Neural cell (in vitro differentiated cells): ENCODE results near the gene RANBP10. TPM values are rescaled to one million over a fixed set of nuclear protein-coding genes. Genes with fewer than 3 reads are reported as not detected.

Experiments used
- H2AFZ ChIP-seq: fragments of 200-600, 300-800 bp; sonication (generic), shearing (Covaris generic); 2 replicates; pipeline ENCODE4 v1.6.0; 2014; ENCODE audit warnings: low read depth, mild to moderate bottlenecking, antibody characterized with exemption, low read length, moderate library complexity
- H3F3A ChIP-seq: fragments of 200-600 bp; shearing (Covaris generic); 2 replicates; pipeline ENCODE4 v1.6.1; 2016; ENCODE audit warnings: mild to moderate bottlenecking, moderate library complexity, mixed read lengths, antibody characterized with exemption, low read length; ENCODE audit not compliant: insufficient read depth, poor library complexity, severe bottlenecking
- H3K27ac ChIP-seq: fragments of 200-600, 300-800 bp; sonication (generic), shearing (Covaris generic); 2 replicates; pipeline ENCODE4 v1.5.1; 2014; ENCODE audit warnings: mild to moderate bottlenecking, low read length, moderate library complexity
- H3K27me3 ChIP-seq: fragments of 300-800, 200-600 bp; sonication (generic), shearing (Covaris generic); 2 replicates; pipeline ENCODE4 v1.6.0; 2014; ENCODE audit warnings: mild to moderate bottlenecking, low read depth, low read length, moderate library complexity; ENCODE audit not compliant: insufficient read depth
- H3K36me3 ChIP-seq: fragments of 300-800, 200-600 bp; sonication (generic), shearing (Covaris generic); 2 replicates; pipeline ENCODE4 v1.5.1; 2014; ENCODE audit warnings: mild to moderate bottlenecking, antibody characterized with exemption, low read length, moderate library complexity; ENCODE audit not compliant: insufficient read depth
- H3K4me2 ChIP-seq: fragments of 300-800, 200-600 bp; sonication (generic), shearing (Covaris generic); 2 replicates; pipeline ENCODE4 v1.6.0; 2014; ENCODE audit warnings: mild to moderate bottlenecking, low read length
- H3K4me3 ChIP-seq: fragments of 300-800, 200-600 bp; sonication (generic), shearing (Covaris generic); 2 replicates; pipeline ENCODE4 v1.5.1; 2014; ENCODE audit warnings: mild to moderate bottlenecking, low read length, moderate library complexity
- H3K79me2 ChIP-seq: fragments of 200-600 bp; shearing (Covaris generic); replicated peaks from 2 replicates; pipeline ENCODE4 v1.6.0; 2014; ENCODE audit warnings: mild to moderate bottlenecking, low read length, moderate library complexity; ENCODE audit not compliant: insufficient read depth
- H3K9ac ChIP-seq: fragments of 300-800, 200-600 bp; sonication (generic), shearing (Covaris generic); 2 replicates; pipeline ENCODE4 v1.6.1; 2016; ENCODE audit warnings: mild to moderate bottlenecking, low read length, mixed read lengths
- H3K9me2 ChIP-seq: fragments of 200-600 bp; shearing (Covaris generic); 2 replicates; pipeline ENCODE4 v1.6.1; 2016; ENCODE audit warnings: mild to moderate bottlenecking, low read length, mixed read lengths; ENCODE audit not compliant: insufficient read depth
- H3K9me3 ChIP-seq: fragments of 200-600, 300-800 bp; sonication (generic), shearing (Covaris generic); 2 replicates; pipeline ENCODE4 v1.6.1; 2016; ENCODE audit warnings: mild to moderate bottlenecking, mixed run types, low read length, moderate library complexity, mixed read lengths
- H4K20me1 ChIP-seq: fragments of 200-600 bp; shearing (Covaris generic); 2 replicates; pipeline ENCODE4 v1.6.1; 2016; ENCODE audit warnings: mild to moderate bottlenecking, mixed run types; ENCODE audit not compliant: insufficient read depth
- CTCF ChIP-seq: fragments of 450-650 bp; IDR thresholded peaks from 2 replicates; pipeline ENCODE4 v1.5.1; 2014; ENCODE audit warnings: antibody characterized with exemption, mild to moderate bottlenecking, moderate library complexity; ENCODE audit not compliant: poor library complexity, severe bottlenecking
- EP300 ChIP-seq: fragments of 450-650 bp; conservative IDR thresholded peaks from 2 replicates; pipeline ENCODE4 v1.6.1; 2014; ENCODE audit warnings: antibody characterized with exemption, mild to moderate bottlenecking, moderate library complexity; ENCODE audit not compliant: poor library complexity, severe bottlenecking
- EZH2 ChIP-seq: fragments of 200-600, 300-800 bp; shearing (Covaris generic), sonication (generic); IDR thresholded peaks from 2 replicates; pipeline ENCODE4 v1.6.1; 2014; ENCODE audit warnings: antibody characterized with exemption, low read length, borderline replicate concordance, mild to moderate bottlenecking; ENCODE audit not compliant: insufficient read depth, poor library complexity, severe bottlenecking
- MXI1 ChIP-seq: fragments of 450-650 bp; conservative IDR thresholded peaks from 2 replicates; pipeline ENCODE4 v1.6.1; 2014; ENCODE audit warnings: antibody characterized with exemption, mild to moderate bottlenecking; ENCODE audit not compliant: poor library complexity, severe bottlenecking
- POLR2AphosphoS5 ChIP-seq: IDR thresholded peaks from 2 replicates; pipeline ENCODE4 v1.6.1; 2012
- RAD21 ChIP-seq: fragments of 450-650 bp; conservative IDR thresholded peaks from 2 replicates; pipeline ENCODE4 v1.6.1; 2014; ENCODE audit warnings: antibody characterized with exemption, mild to moderate bottlenecking, moderate library complexity
- REST ChIP-seq: IDR thresholded peaks from 2 replicates; pipeline ENCODE4 v1.6.1; 2012; ENCODE audit warnings: borderline replicate concordance
- SMC3 ChIP-seq: fragments of 450-650 bp; conservative IDR thresholded peaks from 2 replicates; pipeline ENCODE4 v1.6.1; 2014; ENCODE audit warnings: antibody characterized with exemption, mild to moderate bottlenecking, moderate library complexity; ENCODE audit not compliant: poor library complexity
- TAF1 ChIP-seq: IDR thresholded peaks from 2 replicates; pipeline ENCODE4 v1.6.1; 2012; ENCODE audit warnings: low read depth
- polyA plus RNA-seq: library from polyadenylated mRNA; depleted of rRNA; stranded (reverse); fragments of >200 nt; gene quantifications from 2 replicates; pipeline ENCODE4 v1.2.3, GENCODE V29; 2014

RANBP10 gene
- polyA plus RNA-seq, 1 donor from 2014 or later: 10.9 TPM

- no peaks in the 10 kb centered on the region for H3F3A ChIP-seq
- peaks cover 8% of the 10 kb centered on the region for H4K20me1 ChIP-seq
- H2AFZ ChIP-seq: no peak overlapping the region
- H3K27ac ChIP-seq: no peak overlapping the region
- H3K4me2 ChIP-seq: no peak overlapping the region
- no peaks in the 10 kb centered on the region for H3K27me3 ChIP-seq
- peaks cover 12% of the 10 kb centered on the region for H3K79me2 ChIP-seq
- H3K9ac ChIP-seq: no peak overlapping the region
- no peak for TF ChIP-seq RAD21
- no peak for TF ChIP-seq SMC3
- TF ChIP-seq EP300: no peak
- no peak for TF ChIP-seq REST
- no peak for TF ChIP-seq CTCF
- TF ChIP-seq EZH2: no peak
- TF ChIP-seq TAF1: no peak
- TF ChIP-seq MXI1: no peak
- TF ChIP-seq POLR2AphosphoS5: no peak
- H3K9me2 ChIP-seq: no peaks in the 10 kb centered on the region
- no peak overlapping the region for H3K4me3 ChIP-seq
- no peaks in the 10 kb centered on the region for H3K36me3 ChIP-seq
- no peaks in the 10 kb centered on the region for H3K9me3 ChIP-seq
These were observed 107.1 kb downstream of the RANBP10 start for GRCh38 chr16:67699265-67699664.

- Histone ChIP-seq H3K4me2 (no peak overlapping the region), H3K27me3 (no peaks in the 10 kb centered on the region), H3K9ac (no peak overlapping the region), H3K4me3 (no peak overlapping the region), H3K27ac (no peak overlapping the region), H3K36me3 (no peaks in the 10 kb centered on the region), H3F3A (no peaks in the 10 kb centered on the region), H4K20me1 (peaks cover 8% of the 10 kb centered on the region), H2AFZ (no peak overlapping the region), H3K79me2 (peaks cover 6% of the 10 kb centered on the region), H3K9me3 (no peaks in the 10 kb centered on the region), H3K9me2 (no peaks in the 10 kb centered on the region)
- TF ChIP-seq SMC3 (no peak), POLR2AphosphoS5 (no peak), EZH2 (no peak), EP300 (no peak), TAF1 (no peak), CTCF (no peak), MXI1 (no peak)
These were observed 108.8 kb downstream of the RANBP10 start for GRCh38 chr16:67697422-67698185.
